Fibroblast of mammary gland (primary cell): ENCODE results near the gene VMP1.

Experiments used
- DNase-seq: peaks from one replicate; pipeline ENCODE4 v3.0.0-alpha.2; 2010; ENCODE audit warnings: low read depth
- H3K4me3 ChIP-seq: 2 replicates; pipeline ENCODE4 v1.5.1; 2011; ENCODE audit warnings: low read depth, mild to moderate bottlenecking, low read length, moderate library complexity; ENCODE audit not compliant: control insufficient read depth
- CTCF ChIP-seq: conservative IDR thresholded peaks from 2 replicates; pipeline ENCODE4 v1.5.1; 2011; ENCODE audit warnings: low read depth, low read length, inconsistent platforms; ENCODE audit not compliant: control insufficient read depth, insufficient read depth

The VMP1 gene

GRCh38 chr17:59842901-59843652, 135.6 kb downstream of the VMP1 start:
- DNase-seq, result peak; percentile 94

GRCh38 chr17:59844884-59845594, 137.6 kb downstream of the VMP1 start:
- no peak for TF ChIP-seq CTCF
- no peak overlapping the region for H3K4me3 ChIP-seq
- DNase-seq, result peak; percentile 78

More at GRCh38 chr17:59842901-59843652, 135.6 kb downstream of the VMP1 start:
- H3K4me3 ChIP-seq, result no peak overlapping the region
- no peak for TF ChIP-seq CTCF

GRCh38 chr17:59845595-59846393, 138.3 kb downstream of the VMP1 start:
- DNase-seq, result peak; percentile 91
- no peak for TF ChIP-seq CTCF
- H3K4me3 ChIP-seq, result no peak overlapping the region

GRCh38 chr17:59846394-59847165, 139.1 kb downstream of the VMP1 start:
- H3K4me3 ChIP-seq, result peak overlapping the region; percentile 7
- DNase-seq, result peak; percentile 92
- no peak for TF ChIP-seq CTCF

GRCh38 chr17:59848385-59848668, 140.9 kb downstream of the VMP1 start:
- H3K4me3 ChIP-seq, result no peak overlapping the region

More at GRCh38 chr17:59848385-59848668, 140.9 kb downstream of the VMP1 start:
- DNase-seq, result no peak
- no peak for TF ChIP-seq CTCF
